Right renal cortex interstitium (tissue), 3 donors: ENCODE results near the gene TREML4. TPM values are rescaled to one million over a fixed set of nuclear protein-coding genes. Genes with fewer than 3 reads are reported as not detected.
"Not testable (repeated sequence)": the region's sequence is repeated elsewhere in the genome, so short reads cannot be mapped to it uniquely, and the experiment has no call there.

Experiments used
- DNase-seq, 3 donors: peaks; one replicate each; pipeline ENCODE4 v3.0.0-alpha.2; 2013; ENCODE audit warnings: low read depth in 3 of 3, low spot score in 2 of 3
- polyA plus RNA-seq, 3 donors: library from polyadenylated mRNA; unstranded; fragments of 120-200 nt; gene quantifications; one replicate each; pipeline ENCODE4 v1.2.1, GENCODE V29; 2013; ENCODE audit not compliant: insufficient read length in 3 of 3

TREML4 gene
- polyA plus RNA-seq, 3 donors, result not detected

DNA sequence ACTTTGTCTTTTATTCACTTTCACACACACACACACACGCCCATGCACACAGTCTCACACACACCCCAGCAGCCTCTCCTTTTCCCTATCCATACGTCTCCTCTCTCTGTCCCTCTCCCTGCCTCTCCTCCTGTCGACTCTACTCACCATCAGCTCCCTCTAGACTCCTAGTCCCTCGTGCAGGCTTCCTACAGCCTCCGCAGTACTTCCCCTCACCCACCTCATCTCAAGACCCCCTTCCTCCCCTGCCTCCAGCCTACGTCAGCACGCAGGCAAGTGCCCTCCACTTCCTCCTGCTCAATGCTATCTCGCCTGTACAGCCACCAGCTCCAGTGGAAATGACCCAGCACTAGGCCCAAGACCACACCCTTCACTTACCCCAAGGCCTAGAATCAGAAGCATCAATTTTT, 26.4 kb upstream of the TREML4 start:
- no peak for DNase-seq

DNA sequence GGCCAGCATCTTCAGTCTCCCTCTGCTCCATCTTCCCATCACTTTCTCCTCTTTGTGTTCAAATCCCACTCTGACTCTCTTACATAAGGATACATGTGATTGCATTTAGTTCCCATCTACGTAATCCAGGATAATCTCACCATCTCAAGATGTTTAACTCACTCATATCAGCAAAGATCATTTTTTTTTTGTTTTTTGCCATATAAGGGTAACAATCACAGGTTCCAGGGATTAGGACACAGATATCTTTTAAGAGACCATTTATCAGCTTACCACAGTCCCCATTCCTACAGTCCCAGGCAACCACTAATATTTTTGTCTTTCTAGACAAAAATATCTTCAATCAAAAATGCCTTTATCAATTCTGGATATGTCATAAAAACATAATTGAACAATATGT, 24.0 kb upstream of the TREML4 start:
- no peak for DNase-seq

DNA sequence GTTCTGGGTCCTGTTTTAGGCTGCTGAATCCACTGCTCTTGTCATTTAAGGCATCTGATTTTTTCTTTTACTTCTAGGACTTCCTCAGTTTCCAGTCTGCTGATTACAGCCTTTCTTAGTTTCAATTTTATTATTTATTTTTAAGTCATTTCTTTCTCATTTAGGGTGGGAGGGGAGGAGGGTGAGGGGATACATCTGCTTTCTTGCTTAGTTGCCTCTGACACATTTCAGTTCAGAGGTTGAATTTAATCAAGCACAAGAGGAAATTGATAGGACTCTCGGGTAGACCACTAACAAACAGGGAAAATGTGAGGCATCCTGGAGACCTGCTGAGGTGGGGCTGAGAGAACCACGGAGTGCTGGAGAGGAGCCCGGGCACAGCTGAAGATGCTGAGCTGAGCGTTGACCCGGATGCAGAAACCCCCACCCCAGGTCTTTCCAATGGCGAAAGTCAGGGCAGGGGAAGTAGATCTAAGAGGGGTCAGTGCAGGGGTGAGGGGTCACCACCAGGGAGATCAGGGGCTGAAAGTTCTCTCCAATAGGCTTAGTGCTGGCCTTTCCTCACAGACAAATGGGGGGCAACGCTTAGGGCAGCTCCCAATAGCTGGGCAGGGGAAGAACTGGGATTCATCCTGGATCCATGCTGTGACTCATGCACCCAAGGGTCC, 19.6 kb upstream of the TREML4 start:
- DNase-seq, result no peak

DNA sequence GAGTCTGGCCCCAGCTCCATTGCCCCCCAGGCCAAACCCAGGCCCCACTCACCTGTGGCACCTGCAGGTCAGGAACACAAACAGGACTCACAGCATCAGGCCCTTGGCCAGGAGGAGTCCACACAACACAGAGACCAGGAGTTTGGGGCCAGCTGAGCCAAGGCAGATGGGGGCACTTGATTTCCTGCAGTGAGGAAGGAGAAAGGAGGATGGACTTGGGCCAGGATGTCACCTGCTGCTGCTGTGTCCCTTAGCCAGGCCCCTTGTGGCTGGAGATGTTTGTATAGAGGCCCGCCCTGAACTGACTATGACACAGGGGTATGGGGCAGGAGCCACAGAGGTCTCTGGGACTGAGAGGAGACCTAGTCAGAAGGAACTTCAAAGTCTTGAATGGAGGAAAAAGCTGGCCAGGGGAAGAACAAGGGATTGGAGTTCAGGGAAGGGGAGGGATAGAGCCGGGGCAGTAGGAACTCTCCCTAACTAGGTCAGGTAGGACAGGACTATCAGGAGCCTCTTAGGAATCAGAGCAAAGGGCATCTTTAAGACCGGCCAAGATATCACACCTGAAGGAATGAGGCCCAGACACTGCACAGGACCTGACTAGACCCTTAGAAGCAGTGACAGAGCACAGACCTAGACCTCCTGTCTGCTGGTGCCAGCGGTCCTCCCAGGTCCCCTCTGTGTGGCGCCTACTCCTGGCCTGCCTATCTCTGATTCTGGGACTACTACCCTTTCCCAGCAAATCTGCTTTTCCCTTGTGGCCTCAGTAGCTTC, 18.4 kb upstream of the TREML4 start:
- DNase-seq, result no peak

DNA sequence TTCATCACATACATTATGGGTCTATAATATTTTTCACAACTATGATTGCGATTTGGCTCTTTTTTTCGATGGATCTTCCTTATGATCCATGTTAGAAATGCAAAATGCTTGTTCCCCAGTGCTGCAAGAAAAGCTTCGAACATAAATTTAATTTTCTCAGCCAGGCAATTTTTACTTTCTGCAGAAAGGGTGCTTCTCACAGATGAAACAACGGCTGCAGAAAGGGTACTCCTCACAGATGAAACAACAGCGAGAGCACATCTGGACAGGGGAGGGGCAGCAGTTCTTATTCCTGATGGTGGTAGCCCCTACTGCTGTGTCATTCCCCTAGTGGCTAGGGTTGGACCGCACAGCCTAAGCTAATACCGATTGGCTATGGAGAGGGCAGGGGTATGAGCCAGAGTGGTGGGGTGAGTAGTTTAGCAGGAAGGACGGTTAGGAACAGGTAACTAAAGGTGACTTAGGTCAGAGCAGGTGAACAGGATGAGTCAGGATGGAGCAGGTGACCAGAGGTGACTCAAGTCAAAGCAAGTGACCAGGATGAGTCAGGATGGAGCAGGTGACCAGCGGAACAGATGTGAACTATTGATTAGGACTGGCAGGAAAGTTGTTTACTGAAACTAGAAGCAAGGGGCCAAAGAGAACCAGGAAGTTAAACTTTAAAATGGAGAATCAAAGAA, 13.4 kb upstream of the TREML4 start:
- no peak for DNase-seq

DNA sequence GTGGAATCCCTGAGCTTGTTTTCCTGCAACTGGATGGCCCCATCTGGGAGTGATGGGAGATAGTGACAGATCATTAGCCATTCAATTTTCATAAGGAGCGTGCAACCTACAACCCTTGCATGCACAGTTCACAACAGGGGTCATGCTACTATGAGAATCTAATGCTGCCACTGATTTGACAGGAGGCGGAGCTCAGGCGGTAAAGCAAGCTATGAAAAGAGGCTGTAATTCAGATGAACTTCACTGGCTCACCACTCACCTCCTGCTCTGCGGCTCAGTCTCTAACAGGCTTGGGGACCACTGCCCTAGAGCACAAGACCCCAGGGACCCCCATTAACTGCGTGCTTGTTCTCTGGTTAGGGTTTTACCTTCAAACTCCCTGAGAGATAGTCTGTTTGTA, 12.4 kb upstream of the TREML4 start:
- DNase-seq, result no peak

DNA sequence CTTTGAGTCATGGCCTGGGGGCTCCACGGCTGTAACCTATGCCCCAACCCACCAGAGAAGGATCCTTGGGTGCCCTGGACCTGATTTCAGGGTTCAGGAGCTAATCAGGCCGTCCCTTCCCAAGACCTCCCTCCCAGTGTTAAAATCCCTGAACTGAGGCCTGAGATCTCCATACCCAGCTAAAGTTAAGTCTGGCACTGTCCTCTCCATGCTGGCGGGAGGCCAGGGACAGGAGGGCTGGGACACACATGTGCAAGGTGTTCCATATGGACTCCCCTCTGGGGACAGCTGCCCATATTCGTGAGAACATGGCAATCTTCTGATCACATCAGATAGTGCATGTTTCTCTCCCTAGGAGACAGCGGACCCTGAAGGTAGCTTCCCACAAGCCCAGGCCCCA, 11.5 kb upstream of the TREML4 start:
- DNase-seq, result no peak

DNA sequence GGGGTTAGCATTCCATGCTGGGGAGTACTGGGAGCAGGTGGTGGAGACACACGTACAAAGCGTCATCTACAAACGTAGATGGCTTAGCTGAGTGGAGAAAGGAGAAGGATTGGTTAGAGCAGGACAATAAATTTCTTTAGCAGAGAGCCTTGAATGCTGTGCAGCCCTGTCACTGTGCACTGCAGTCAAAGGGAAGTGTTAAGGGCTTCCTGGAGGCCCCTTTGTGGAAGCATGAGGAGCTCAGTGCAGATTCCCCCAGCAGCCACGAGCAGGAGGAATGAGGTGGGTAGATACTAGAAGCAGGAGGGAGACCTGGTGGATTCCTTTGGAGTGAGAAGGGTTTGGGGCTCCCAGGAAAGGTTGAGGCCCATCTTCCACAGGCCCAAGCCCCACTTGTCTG, 6.1 kb upstream of the TREML4 start:
- no peak for DNase-seq

DNA sequence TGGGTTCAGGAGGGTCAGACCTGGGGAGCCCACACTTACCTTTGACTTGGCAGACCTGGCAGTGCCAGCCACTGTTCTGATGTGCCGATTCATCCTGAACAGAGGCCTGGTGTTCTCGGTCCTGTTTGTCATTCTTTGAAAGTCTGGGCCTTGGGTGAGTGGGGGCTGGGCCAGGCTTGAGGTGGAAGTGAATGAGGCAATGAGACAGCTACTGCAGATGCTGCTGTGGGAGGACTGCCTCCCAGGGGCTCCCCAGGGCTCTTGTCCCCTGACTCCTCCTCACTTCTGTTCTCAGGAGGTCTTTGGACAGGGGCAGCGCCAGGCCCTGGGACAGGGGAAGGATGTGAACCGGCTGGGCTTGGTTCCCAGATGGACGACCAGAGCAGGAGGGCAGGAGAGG, 5.6 kb upstream of the TREML4 start:
- no peak for DNase-seq

DNA sequence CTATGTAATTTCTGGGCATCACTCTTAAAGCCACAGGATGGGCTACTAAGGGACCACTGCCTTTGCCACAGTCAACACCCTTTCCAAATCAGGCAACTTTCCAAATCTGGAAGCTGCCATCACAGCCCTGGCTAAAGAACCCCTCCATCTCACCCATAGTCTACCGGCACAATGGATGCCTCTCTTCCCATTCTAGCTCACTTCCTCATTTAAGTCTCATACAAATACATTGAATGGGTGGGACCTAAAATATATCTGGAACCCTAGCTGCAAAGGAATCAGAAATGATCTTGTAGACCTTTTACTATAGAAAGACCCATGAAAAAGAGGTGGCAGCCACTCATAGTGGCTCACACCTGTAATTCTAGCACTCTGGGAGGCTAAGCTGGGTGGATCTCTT, 3.3 kb upstream of the TREML4 start:
- no peak for DNase-seq

DNA sequence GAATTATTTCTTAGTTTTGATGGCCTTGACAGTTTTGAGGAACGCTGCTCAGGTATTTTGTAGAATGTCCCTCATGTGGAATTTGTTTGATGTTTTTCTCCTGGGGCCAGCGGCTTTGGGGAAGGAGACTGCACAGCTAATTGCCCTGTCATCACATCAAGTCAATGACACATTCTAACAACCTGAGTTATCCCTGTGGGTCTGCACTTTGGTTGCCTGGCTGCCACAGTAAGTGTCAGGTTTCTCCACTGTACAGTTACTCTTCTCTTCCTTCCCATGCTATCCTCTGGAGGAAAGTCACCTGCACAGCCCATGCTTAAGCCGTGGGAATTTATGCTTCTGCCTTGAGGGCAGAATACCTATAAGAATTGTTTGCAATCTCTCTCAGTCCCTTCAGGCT, 1.4 kb upstream of the TREML4 start:
- peak in 2 of 3 donors; percentile 7 to 35 for DNase-seq

DNA sequence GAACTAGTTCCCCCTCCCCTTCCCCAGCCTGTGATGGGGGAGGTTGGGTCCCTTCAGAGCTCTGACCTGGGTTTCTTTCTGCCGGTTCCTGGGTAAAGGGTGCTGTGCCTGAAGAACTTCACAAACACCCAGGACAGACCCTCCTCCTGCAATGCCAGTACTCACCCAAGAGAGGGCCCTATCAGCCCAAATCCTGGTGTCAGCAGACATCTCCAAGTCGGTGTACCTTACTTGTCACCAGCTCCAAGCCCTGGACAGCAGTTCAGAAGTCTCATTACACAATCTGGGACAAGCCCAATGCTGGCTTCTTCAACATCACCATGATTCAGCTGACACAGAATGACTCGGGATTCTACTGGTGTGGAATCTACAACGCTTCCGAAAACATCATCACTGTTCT, 467 bp downstream of the TREML4 start:
- DNase-seq, result no peak

DNA sequence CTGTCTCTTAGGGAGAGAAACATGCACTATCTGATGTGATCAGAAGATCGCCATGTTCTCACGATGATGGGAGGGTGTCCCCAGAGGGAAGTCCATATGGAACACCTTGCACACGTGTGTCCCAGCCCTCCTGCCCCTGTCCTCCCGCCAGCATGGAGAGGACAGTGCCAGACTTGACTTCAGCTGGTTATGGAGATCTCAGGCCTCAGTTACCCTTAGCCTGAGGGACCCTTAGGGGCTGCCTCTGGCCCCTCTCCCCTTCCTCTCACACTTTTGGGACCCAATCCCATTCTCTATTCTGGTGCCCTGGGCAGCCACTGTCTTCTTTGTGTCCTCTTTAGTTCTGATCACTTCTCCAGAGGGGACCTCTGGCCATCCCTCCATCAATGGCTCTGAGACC, 1.6 kb downstream of the TREML4 start:
- DNase-seq, result no peak

DNA sequence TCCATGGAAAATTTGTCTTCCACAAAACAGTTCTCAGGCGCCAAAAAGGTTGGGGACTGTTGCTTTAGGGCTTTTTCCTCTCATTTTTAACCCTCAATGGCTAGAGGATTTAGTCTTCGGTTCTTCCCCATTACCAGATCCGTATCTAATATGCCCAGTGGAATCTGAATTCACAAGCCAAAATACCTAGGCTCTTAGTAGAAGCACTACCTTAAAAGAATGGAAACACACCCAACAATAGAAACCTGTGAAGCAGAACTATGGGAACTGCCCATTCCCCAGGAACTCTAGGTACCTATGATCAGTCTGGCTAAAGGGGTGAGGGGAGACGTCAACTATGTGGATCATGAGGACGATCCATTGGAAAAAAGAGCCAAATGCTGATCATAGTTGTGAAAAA, 3.1 kb downstream of the TREML4 start:
- DNase-seq, result no peak

DNA sequence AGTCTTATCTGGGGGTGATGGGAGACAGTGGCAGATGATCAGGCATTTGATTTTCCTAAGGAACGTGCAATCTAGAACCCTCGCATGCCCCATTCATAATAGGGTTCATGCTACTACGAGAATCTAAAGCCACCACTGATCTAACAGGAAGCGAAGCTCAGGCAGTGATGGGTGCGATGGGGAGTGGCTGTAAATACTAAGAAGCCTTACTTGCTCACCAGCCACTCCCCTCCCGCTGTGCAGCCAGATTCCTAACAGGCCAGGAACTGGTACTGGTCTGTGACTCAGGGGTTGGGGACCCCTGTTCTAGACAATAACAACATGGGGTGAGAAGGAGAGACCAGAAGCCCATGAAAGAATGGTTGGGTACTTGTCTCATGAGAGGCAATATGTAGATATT, 4.5 kb downstream of the TREML4 start:
- DNase-seq, result no peak

DNA sequence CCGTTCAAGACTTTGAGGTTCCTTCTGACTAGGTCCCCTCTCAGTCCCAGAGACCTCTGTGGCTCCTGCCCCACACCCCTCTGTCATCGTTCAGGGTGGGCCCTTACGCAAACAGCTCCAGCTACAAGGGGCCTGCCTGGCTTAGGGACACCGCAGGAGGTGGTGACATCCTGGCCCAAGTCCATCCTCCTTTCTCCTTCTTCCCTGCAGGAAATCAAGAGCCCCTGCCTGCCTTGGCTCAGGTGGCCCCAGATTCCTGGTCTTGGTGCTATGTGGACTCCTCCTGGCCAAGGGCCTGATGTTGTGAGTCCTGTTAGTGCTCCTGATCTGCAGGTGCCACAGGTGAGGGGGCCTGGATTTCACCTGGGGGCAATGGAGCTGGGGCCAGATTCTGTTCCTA, 8.1 kb downstream of the TREML4 start:
- DNase-seq, result no peak

DNA sequence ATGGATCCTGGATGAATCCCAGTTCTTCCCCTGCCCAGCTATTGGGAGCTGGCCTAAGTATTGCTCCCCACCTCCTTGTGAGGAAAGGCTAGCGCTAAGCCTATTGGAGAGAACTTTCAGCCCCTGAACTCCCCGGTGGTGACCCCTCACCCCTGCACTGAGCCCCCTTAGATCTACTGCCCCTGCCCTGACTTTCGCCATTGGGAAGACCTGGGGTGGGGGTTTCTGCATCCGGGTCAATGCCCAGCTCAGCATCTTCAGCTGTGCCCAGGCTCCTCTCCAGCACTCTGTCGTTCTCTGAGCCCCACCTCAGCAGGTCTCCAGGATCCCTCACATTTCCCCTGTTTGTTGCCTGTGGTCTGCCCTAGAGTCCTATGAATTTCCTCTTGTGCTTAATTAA, 9.0 kb downstream of the TREML4 start:
- DNase-seq, result no peak

DNA sequence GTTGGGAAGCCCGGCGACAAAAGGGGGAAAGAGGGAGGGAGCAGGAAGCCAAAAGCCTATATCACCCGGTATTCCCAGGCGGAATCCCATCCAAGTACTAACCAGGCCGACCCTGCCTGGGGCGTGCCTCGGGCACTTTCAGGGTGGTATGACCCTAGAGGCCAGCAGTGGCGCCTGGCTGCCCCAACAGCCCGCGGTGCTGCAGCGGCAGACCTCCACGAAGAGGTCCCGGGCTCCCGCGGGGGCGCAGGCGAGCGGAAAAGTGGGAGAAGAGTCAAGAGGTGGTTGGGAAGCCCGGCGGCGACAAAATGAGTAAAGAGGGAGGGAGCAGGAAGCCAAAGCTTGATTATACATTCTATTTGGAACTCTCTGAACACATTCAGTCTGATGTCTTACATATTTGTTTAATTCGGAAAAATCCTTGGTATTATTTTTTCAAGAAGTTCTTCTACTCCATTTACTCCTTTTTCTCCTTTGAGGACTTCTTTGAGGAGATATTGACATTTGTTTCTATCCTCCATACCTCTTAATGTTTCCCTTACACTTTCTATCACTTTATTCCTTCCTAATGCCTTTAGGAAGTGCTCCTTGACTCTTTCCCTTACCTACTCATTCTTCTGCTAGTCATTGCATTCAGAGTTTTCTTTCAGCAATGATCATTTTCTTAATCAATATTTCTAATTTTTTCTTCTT, 11.5 kb downstream of the TREML4 start:
- no peak for DNase-seq

DNA sequence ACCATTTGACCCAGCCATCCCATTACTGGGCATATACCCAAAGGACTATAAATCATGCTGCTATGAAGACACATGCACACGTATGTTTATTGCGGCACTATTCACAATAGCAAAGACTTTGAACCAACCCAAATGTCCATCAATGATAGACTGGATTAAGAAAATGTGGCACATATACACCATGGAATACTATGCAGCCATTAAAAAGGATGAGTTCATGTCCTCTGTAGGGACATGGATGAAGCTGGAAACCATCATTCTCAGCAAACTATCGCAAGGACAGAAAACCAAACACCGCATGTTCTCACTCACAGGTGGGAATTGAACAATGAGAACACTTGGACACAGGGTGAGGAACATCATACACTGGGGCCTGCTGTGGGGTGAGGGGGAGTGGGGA, 18.4 kb downstream of the TREML4 start:
- not testable (repeated sequence) for DNase-seq

DNA sequence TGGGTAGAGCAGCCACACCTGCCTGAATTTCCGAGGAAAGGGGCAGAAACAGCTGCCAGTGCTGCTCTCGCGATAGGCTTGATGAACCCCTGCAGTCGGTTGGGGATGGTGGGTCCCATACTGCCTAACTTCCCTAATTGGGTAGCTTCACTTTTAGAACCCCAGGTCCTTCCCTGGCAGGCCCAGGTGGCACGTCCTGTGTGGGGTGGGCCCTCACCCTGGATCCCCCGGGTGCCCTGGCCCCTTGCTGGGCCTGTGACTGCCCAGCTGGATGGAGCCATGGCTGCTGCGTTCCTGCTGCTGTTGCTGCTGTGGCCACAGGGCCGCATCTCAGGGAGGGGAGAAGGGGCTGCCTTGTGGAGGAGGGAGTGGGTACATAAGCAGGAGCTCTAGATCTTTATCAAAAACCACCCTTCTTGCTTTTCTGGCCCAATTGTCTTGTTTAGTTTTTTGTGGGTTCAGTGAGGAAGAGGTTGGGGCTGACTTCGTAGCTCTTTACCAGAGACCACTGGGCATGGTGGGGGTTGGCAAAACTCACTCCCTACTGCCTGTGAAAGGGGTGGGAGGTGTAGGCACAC, 19.2 kb downstream of the TREML4 start:
- no peak for DNase-seq
